Measurements from ENCODE around the gene ZEB2. TPM values are rescaled to one million over a fixed set of nuclear protein-coding genes. Genes with fewer than 3 reads are reported as not detected.

Gene ZEB2
- total RNA-seq, 4 donors from 2014 or later, result 168 to 344 (median 251) TPM

GRCh38 chr2:144459937-144460336, 60.0 kb downstream of the ZEB2 start:
- no peak for DNase-seq (ENCODE audit: low spot score)
- peak; percentile 46 for ATAC-seq (ENCODE audit: low FRiP score)
- no peak for TF ChIP-seq CTCF (IDR thresholded peaks at IDR 0.05)

DNA sequence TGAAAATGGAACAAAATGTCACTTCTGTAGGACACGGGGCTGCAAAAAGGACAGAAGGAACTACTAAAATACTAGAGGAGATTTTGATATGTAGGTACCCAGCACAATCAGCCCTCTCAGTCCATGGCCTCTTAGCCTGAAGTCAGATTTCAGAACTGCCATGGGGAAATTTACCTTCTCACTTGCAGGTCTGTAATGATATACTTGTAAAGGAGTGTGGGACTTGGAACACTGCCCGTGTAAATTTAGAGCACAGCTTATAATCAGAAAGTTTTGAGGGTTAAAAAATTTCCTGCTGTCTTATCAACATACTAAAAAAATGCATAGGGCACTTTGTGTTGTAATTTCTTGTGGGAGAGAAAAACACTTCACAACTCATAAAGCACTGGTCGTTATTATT, 60.6 kb downstream of the ZEB2 start:
- ATAC-seq (ENCODE audit: low FRiP score) (no peak), DNase-seq (ENCODE audit: low spot score) (no peak)
- TF ChIP-seq CTCF (IDR thresholded peaks at IDR 0.05), result no peak

- DNase-seq (ENCODE audit: low spot score) (no peak), ATAC-seq (ENCODE audit: low FRiP score) (no peak)
- no peak for TF ChIP-seq CTCF (IDR thresholded peaks at IDR 0.05)
These were observed 61.4 kb downstream of the ZEB2 start for GRCh38 chr2:144458541-144458940.

GRCh38 chr2:144456680-144457079, 63.2 kb downstream of the ZEB2 start:
- peak; percentile 66 for ATAC-seq (ENCODE audit: low FRiP score)
- no peak for DNase-seq (ENCODE audit: low spot score)
- no peak for TF ChIP-seq CTCF (IDR thresholded peaks at IDR 0.05)

GRCh38 chr2:144455987-144456386, 63.9 kb downstream of the ZEB2 start:
- DNase-seq (ENCODE audit: low spot score) (no peak), ATAC-seq (ENCODE audit: low FRiP score) (no peak)
- no peak for TF ChIP-seq CTCF (IDR thresholded peaks at IDR 0.05)

- DNase-seq (ENCODE audit: low spot score) (no peak), ATAC-seq (ENCODE audit: low FRiP score) (no peak)
- TF ChIP-seq CTCF (IDR thresholded peaks at IDR 0.05), result no peak
These were observed 65.2 kb downstream of the ZEB2 start for GRCh38 chr2:144454466-144455287.

Data from omental fat pad (tissue), 4 donors.